Measurements from ENCODE around the gene STK4. TPM values are rescaled to one million over a fixed set of nuclear protein-coding genes. Genes with fewer than 3 reads are reported as not detected.

Gene STK4
- total RNA-seq, 2 experiments from 2014 or later = 110 to 116 TPM

GRCh38 chr20:44956410-44956809, 9.9 kb upstream of the STK4 start:
- Mint-ChIP-seq H3K4me3 (no peak overlapping the region), H3K36me3 (ENCODE audit: low read depth) (peaks cover 62% of the 10 kb centered on the region), H3K27me3 (ENCODE audit: low read depth) (no peaks in the 10 kb centered on the region), H3K27ac (no peak overlapping the region), H3K9me3 (no peaks in the 10 kb centered on the region), H3K4me1 (ENCODE audit: low read depth) (peaks cover 58% of the 10 kb centered on the region)
- intact Hi-C loops (cut with micrococcal nuclease) = no loop called here
- CTCF ChIA-PET = interaction anchor here (0.7 to 1.3 kb wide), 2 partner anchors 46 to 139 kb away, joined by 3 to 5 read pairs; no protein-coding TSS in a partner anchor
- no peak for DNase-seq

GRCh38 chr20:44958276-44958675, 8.0 kb upstream of the STK4 start:
- no peak overlapping the region for H3K27ac Mint-ChIP-seq
- no peaks in the 10 kb centered on the region for H3K27me3 Mint-ChIP-seq (ENCODE audit: low read depth)
- H3K4me1 Mint-ChIP-seq (ENCODE audit: low read depth) = peaks cover 63% of the 10 kb centered on the region
- H3K36me3 Mint-ChIP-seq (ENCODE audit: low read depth) = peaks cover 47% of the 10 kb centered on the region
- intact Hi-C loops (cut with micrococcal nuclease) = loop anchor here (2.0 kb wide), 2 partner anchors 139 to 211 kb away; no protein-coding TSS in a partner anchor
- CTCF ChIA-PET = interaction anchor here (0.7 to 1.7 kb wide), 6 partner anchors 10 to 336 kb away, joined by 3 to 6 read pairs (median 3); no protein-coding TSS in a partner anchor
- H3K4me3 Mint-ChIP-seq = peak overlapping the region; percentile 93
- H3K9me3 Mint-ChIP-seq = peaks cover 2% of the 10 kb centered on the region
- no peak for DNase-seq

- CTCF ChIA-PET = interaction anchor here (0.6 to 1.7 kb wide), 10 partner anchors 9 to 211 kb away, joined by 3 to 6 read pairs (median 3); no protein-coding TSS in a partner anchor
- peaks cover 64% of the 10 kb centered on the region for H3K4me1 Mint-ChIP-seq (ENCODE audit: low read depth)
- H3K9me3 Mint-ChIP-seq = peaks cover 2% of the 10 kb centered on the region
- peak overlapping the region; percentile 97 for H3K27ac Mint-ChIP-seq
- no peak for DNase-seq
- no peaks in the 10 kb centered on the region for H3K27me3 Mint-ChIP-seq (ENCODE audit: low read depth)
- H3K36me3 Mint-ChIP-seq (ENCODE audit: low read depth) = peaks cover 38% of the 10 kb centered on the region
- intact Hi-C loops (cut with micrococcal nuclease) = loop anchor here (1.0 to 2.0 kb wide), 4 partner anchors 12 to 212 kb away; partner anchors contain the start of gene PABPC1L
- peak overlapping the region; percentile 93 for H3K4me3 Mint-ChIP-seq
Measured at GRCh38 chr20:44959082-44959637, 7.2 kb upstream of the STK4 start.

GRCh38 chr20:44959638-44960102, 6.6 kb upstream of the STK4 start:
- peak; percentile 85 for DNase-seq
- peaks cover 36% of the 10 kb centered on the region for H3K36me3 Mint-ChIP-seq (ENCODE audit: low read depth)
- peaks cover 64% of the 10 kb centered on the region for H3K4me1 Mint-ChIP-seq (ENCODE audit: low read depth)
- H3K9me3 Mint-ChIP-seq = peaks cover 2% of the 10 kb centered on the region
- H3K27ac Mint-ChIP-seq = peak overlapping the region; percentile 97
- CTCF ChIA-PET = interaction anchor here (1.0 to 1.7 kb wide), 7 partner anchors 9 to 139 kb away, joined by 3 to 6 read pairs (median 3); no protein-coding TSS in a partner anchor
- H3K4me3 Mint-ChIP-seq = peak overlapping the region; percentile 93
- intact Hi-C loops (cut with micrococcal nuclease) = loop anchor here (1.0 to 10.0 kb wide), 7 partner anchors 12 to 745 kb away; partner anchors contain the start of genes OSER1 and PABPC1L
- no peaks in the 10 kb centered on the region for H3K27me3 Mint-ChIP-seq (ENCODE audit: low read depth)

- peaks cover 64% of the 10 kb centered on the region for H3K4me1 Mint-ChIP-seq (ENCODE audit: low read depth)
- CTCF ChIA-PET = interaction anchor here (0.6 to 1.6 kb wide), 8 partner anchors 8 to 138 kb away, joined by 3 to 4 read pairs (median 4); no protein-coding TSS in a partner anchor
- peak within 1 kb of the TSS; percentile 93 for H3K4me3 Mint-ChIP-seq
- peak within 1 kb of the TSS; percentile 97 for H3K27ac Mint-ChIP-seq
- peak; percentile 96 for DNase-seq
- H3K9me3 Mint-ChIP-seq = peaks cover 2% of the 10 kb centered on the region
- peaks cover 30% of the 10 kb centered on the region for H3K36me3 Mint-ChIP-seq (ENCODE audit: low read depth)
- H3K27me3 Mint-ChIP-seq (ENCODE audit: low read depth) = no peaks in the 10 kb centered on the region
- intact Hi-C loops (cut with micrococcal nuclease) = loop anchor here (1.0 to 10.0 kb wide), 3 partner anchors 30 to 745 kb away; partner anchors contain the start of gene OSER1
Measured at GRCh38 chr20:44960103-44960852, 6.0 kb upstream of the STK4 start, which contains the start of gene TOMM34. TSS of gene TOMM34 (minus strand) at chr20:44960397. CDS start at chr20:44960333, 64 bp downstream.

- intact Hi-C loops (cut with micrococcal nuclease) = loop anchor here (10.0 kb wide), 1 partner anchor 746 kb away; the partner anchor contains the start of gene OSER1
- CTCF ChIA-PET = interaction anchor here (1.1 to 1.6 kb wide), 2 partner anchors 9 to 135 kb away, joined by 4 read pairs; no protein-coding TSS in a partner anchor
- Mint-ChIP-seq H3K27ac (peak overlapping the region; percentile 97), H3K4me1 (ENCODE audit: low read depth) (peaks cover 70% of the 10 kb centered on the region), H3K9me3 (peaks cover 2% of the 10 kb centered on the region), H3K36me3 (ENCODE audit: low read depth) (peaks cover 20% of the 10 kb centered on the region), H3K27me3 (ENCODE audit: low read depth) (no peaks in the 10 kb centered on the region), H3K4me3 (peak overlapping the region; percentile 17)
- DNase-seq = no peak
Measured at GRCh38 chr20:44961011-44961869, 5.1 kb upstream of the STK4 start.

- Mint-ChIP-seq H3K4me1 (ENCODE audit: low read depth) (peaks cover 67% of the 10 kb centered on the region), H3K4me3 (peak overlapping the region; percentile 7), H3K9me3 (peaks cover 2% of the 10 kb centered on the region), H3K36me3 (ENCODE audit: low read depth) (peaks cover 24% of the 10 kb centered on the region), H3K27me3 (ENCODE audit: low read depth) (no peaks in the 10 kb centered on the region), H3K27ac (peak overlapping the region; percentile 8)
- intact Hi-C loops (cut with micrococcal nuclease) = loop anchor here (10.0 kb wide), 1 partner anchor 747 kb away; the partner anchor contains the start of gene OSER1
- DNase-seq = no peak
- CTCF ChIA-PET = interaction anchor here (0.7 kb wide), 1 partner anchor 10 kb away, joined by 10 read pairs; no protein-coding TSS in a partner anchor
Measured at GRCh38 chr20:44961870-44962267, 4.4 kb upstream of the STK4 start.

GRCh38 chr20:44962483-44962882, 3.8 kb upstream of the STK4 start:
- Mint-ChIP-seq H3K9me3 (peaks cover 2% of the 10 kb centered on the region), H3K27ac (no peak overlapping the region), H3K4me1 (ENCODE audit: low read depth) (peaks cover 61% of the 10 kb centered on the region), H3K27me3 (ENCODE audit: low read depth) (no peaks in the 10 kb centered on the region), H3K36me3 (ENCODE audit: low read depth) (peaks cover 26% of the 10 kb centered on the region), H3K4me3 (no peak overlapping the region)
- CTCF ChIA-PET = interaction anchor here (0.5 to 0.8 kb wide), 3 partner anchors 9 to 156 kb away, joined by 3 to 10 read pairs (median 3); no protein-coding TSS in a partner anchor
- DNase-seq = no peak
- intact Hi-C loops (cut with micrococcal nuclease) = loop anchor here (10.0 kb wide), 1 partner anchor 748 kb away; the partner anchor contains the start of gene OSER1

GRCh38 chr20:44963325-44964215, 2.7 kb upstream of the STK4 start:
- Mint-ChIP-seq H3K4me3 (no peak overlapping the region), H3K27ac (no peak overlapping the region), H3K4me1 (ENCODE audit: low read depth) (peaks cover 52% of the 10 kb centered on the region), H3K27me3 (ENCODE audit: low read depth) (no peaks in the 10 kb centered on the region), H3K36me3 (ENCODE audit: low read depth) (peaks cover 24% of the 10 kb centered on the region), H3K9me3 (peaks cover 2% of the 10 kb centered on the region)
- CTCF ChIA-PET = interaction anchor here (0.8 to 2.1 kb wide), 3 partner anchors 14 to 81 kb away, joined by 3 to 6 read pairs (median 3); no protein-coding TSS in a partner anchor
- intact Hi-C loops (cut with micrococcal nuclease) = loop anchor here (10.0 kb wide), 1 partner anchor 749 kb away; the partner anchor contains the start of gene OSER1
- no peak for DNase-seq

GRCh38 chr20:44965651-44966029, 672 bp upstream of the STK4 start:
- no peak for DNase-seq
- H3K4me3 Mint-ChIP-seq = peak overlapping the region; percentile 88
- CTCF ChIA-PET = interaction anchor here (0.6 to 2.1 kb wide), 5 partner anchors 12 to 196 kb away, joined by 3 to 6 read pairs (median 3); no protein-coding TSS in a partner anchor
- H3K27me3 Mint-ChIP-seq (ENCODE audit: low read depth) = no peaks in the 10 kb centered on the region
- intact Hi-C loops (cut with micrococcal nuclease) = loop anchor here (2.0 to 10.0 kb wide), 8 partner anchors 37 to 1007 kb away; partner anchors contain the start of genes ADA, OSER1, SERINC3 and SYS1
- peaks cover 16% of the 10 kb centered on the region for H3K36me3 Mint-ChIP-seq (ENCODE audit: low read depth)
- peaks cover 56% of the 10 kb centered on the region for H3K4me1 Mint-ChIP-seq (ENCODE audit: low read depth)
- peaks cover 2% of the 10 kb centered on the region for H3K9me3 Mint-ChIP-seq
- H3K27ac Mint-ChIP-seq = peak overlapping the region; percentile 98

Measured in activated naive CD4-positive, alpha-beta T cell treated with anti-CD3 and anti-CD28 coated beads for 36 hours (primary cell).